Right lobe of liver (tissue), 6 donors: Measurements from ENCODE around the gene PES1. TPM values are rescaled to one million over a fixed set of nuclear protein-coding genes. Genes with fewer than 3 reads are reported as not detected.
A peak's percentile ranks its signal among the peaks of the same experiment; 100 is the strongest.
"Not testable (repeated sequence)": the region's sequence is repeated elsewhere in the genome, so short reads cannot be mapped to it uniquely, and the experiment has no call there.

Experiments
- ATAC-seq, 4 donors: fragments of 200-7000 bp; cut with Tn5 transposase; one replicate each; pipeline ENCODE4 v1.9.1; 2020; ENCODE audit warnings: mild to moderate bottlenecking in 4 of 4, moderate library complexity in 4 of 4
- DNase-seq, 3 donors: peaks; one replicate each; pipeline ENCODE4 v3.0.0-alpha.2; 2020
- H3K27ac ChIP-seq, 3 donors: fragments of 200-600 bp; one replicate each; pipeline ENCODE4 v1.8.0; 2022
- H3K27me3 ChIP-seq, 2 donors: fragments of 200-600 bp; one replicate each; pipeline ENCODE4 v1.8.0; 2022
- H3K36me3 ChIP-seq, 4 donors: fragments of 200-600 bp; sonication (generic) in 1 of 4; one replicate each; pipeline versions ENCODE4 v1.5.1 to v1.8.0; 2017 to 2022; ENCODE audit warnings: control low read depth in 1 of 4
- H3K4me1 ChIP-seq, 4 donors: fragments of 200-600 bp; sonication (generic) in 1 of 4; one replicate each; pipeline versions ENCODE4 v1.5.1 to v1.8.0; 2017 to 2022; ENCODE audit warnings: control low read depth in 1 of 4
- H3K4me3 ChIP-seq, 3 donors: fragments of 200-600 bp; one replicate each; pipeline ENCODE4 v1.8.0; 2022
- H3K9me3 ChIP-seq, 4 donors: fragments of 200-600 bp; sonication (generic) in 1 of 4; one replicate each; pipeline versions ENCODE4 v1.5.1 to v1.8.0; 2017 to 2022; ENCODE audit warnings: control low read depth in 1 of 4
- CTCF ChIP-seq, 4 donors: fragments of 200-600 bp in 3 of 4; fragments of 450-650 bp in 1 of 4; IDR thresholded peaks; one replicate each; pipeline versions ENCODE4 v1.5.1 to v1.8.0; 2016 to 2022; ENCODE audit warnings: antibody characterized with exemption in 4 of 4, mild to moderate bottlenecking in 2 of 4
- POLR2A ChIP-seq: fragments of 450-650 bp; IDR thresholded peaks from one replicate; pipeline ENCODE4 v1.6.1; 2017; ENCODE audit warnings: antibody characterized with exemption, mild to moderate bottlenecking
- WGBS: methylation state at CpG from one replicate; pipeline ENCODE4 v1.1.6; 2018; ENCODE audit warnings: low coverage, low lambda C conversion rate; ENCODE audit not compliant: insufficient coverage; ENCODE audit errors: missing lambda C conversion rate; 5-methylcytosine and 5-hydroxymethylcytosine counted together
- intact Hi-C, 2 donors: fragments of 100-400 bp; cut with DNase I; formaldehyde crosslinking; loops; one replicate each; pipeline versions ENCODE4 v1.11.2 to v1.14.1; 2022
- total RNA-seq, 6 experiments: library from RNA; depleted of rRNA in 2 of 6; stranded (reverse); fragments of >200 nt in 2 of 6; fragmentation: NEBNext Ultra II Directional in 3 of 6; extraction: Animal tissue kit (Norgen Biotek cat#: 25700) in 3 of 6; gene quantifications; one replicate each; pipeline versions ENCODE4 v1.1.0 to v1.2.4, GENCODE V29; 2016 to 2023
- donor health status: DM: no; HTN: yes; CAD: no.
- donor health status: DM: no; HTN: no; CAD: no.
- donor health status: DM: no; HTN: no; CAD: no.
- donor health status: DM: no; HTN: yes; CAD: no.
- donor health status: DM: no; HTN: yes; CAD: no.

PES1 gene
- total RNA-seq, 6 experiments from 2014 or later = 21.9 to 35.7 (median 31.4) TPM

- H3K4me3 ChIP-seq = no peak overlapping the region
- WGBS = 92% methylated on average over 4 of the region's 4 CpGs
- H3K27me3 ChIP-seq = no peaks in the 10 kb centered on the region
- no peaks in the 10 kb centered on the region for H3K9me3 ChIP-seq
- no peak overlapping the region for H3K27ac ChIP-seq
- peaks cover 0 to 6% (median 0%) of the 10 kb centered on the region in 4 donors for H3K4me1 ChIP-seq
- DNase-seq (no peak), ATAC-seq (no peak)
- intact Hi-C loops = no loop called here
- no peaks in the 10 kb centered on the region for H3K36me3 ChIP-seq
- TF ChIP-seq POLR2A (no peak), CTCF (IDR thresholded peaks at IDR 0.05) (no peak)
Measured at GRCh38 chr22:30547188-30547587, 44.5 kb downstream of the PES1 start.

GRCh38 chr22:30546616-30547015 lies 45.1 kb downstream of the PES1 start, which contains the start of gene SEC14L6:
Gene SEC14L6 (minus strand): TSS chr22:30546741. CDS start chr22:30546682, 59 bp downstream.
- Histone ChIP-seq H3K36me3 (no peaks in the 10 kb centered on the region), H3K4me3 (no peak within 1 kb of the TSS), H3K9me3 (no peaks in the 10 kb centered on the region), H3K4me1 (peaks cover 0 to 9% (median 0%) of the 10 kb centered on the region in 4 donors), H3K27me3 (no peaks in the 10 kb centered on the region), H3K27ac (no peak within 1 kb of the TSS)
- intact Hi-C loops = no loop called here
- TF ChIP-seq POLR2A (no peak), CTCF (IDR thresholded peaks at IDR 0.05) (no peak)
- ATAC-seq (no peak), DNase-seq (no peak)
- WGBS = no CpG with 5 or more reads among the region's 7 CpGs

- ATAC-seq (no peak), DNase-seq (no peak)
- no peaks in the 10 kb centered on the region for H3K36me3 ChIP-seq
- TF ChIP-seq POLR2A = no peak
- no peak for TF ChIP-seq CTCF (IDR thresholded peaks at IDR 0.05)
- H3K9me3 ChIP-seq = no peaks in the 10 kb centered on the region
- peak overlapping the region in 1 of 3 donors; percentile 51 for H3K4me3 ChIP-seq
- H3K27ac ChIP-seq = no peak overlapping the region
- intact Hi-C loops = no loop called here
- H3K27me3 ChIP-seq = no peaks in the 10 kb centered on the region
- 100% methylated on average over 2 of the region's 12 CpGs for WGBS
- peaks cover 0 to 9% (median 0%) of the 10 kb centered on the region in 4 donors for H3K4me1 ChIP-seq
Measured at GRCh38 chr22:30542811-30543188, 48.9 kb downstream of the PES1 start.

- no peak overlapping the region for H3K27ac ChIP-seq
- WGBS = 29% methylated on average over 17 of the region's 64 CpGs
- DNase-seq = no peak
Measured at GRCh38 chr22:30541961-30542810, 49.5 kb downstream of the PES1 start.

GRCh38 chr22:30541511-30541910 lies 50.2 kb downstream of the PES1 start:
- H3K9me3 ChIP-seq, H3K27ac ChIP-seq, H3K4me1 ChIP-seq, H3K27me3 ChIP-seq, H3K36me3 ChIP-seq, intact Hi-C loops, H3K4me3 ChIP-seq, ATAC-seq, DNase-seq: not testable (repeated sequence)
- 83% methylated on average over 3 of the region's 3 CpGs for WGBS

More at GRCh38 chr22:30541961-30542810, 49.5 kb downstream of the PES1 start:
- Histone ChIP-seq H3K36me3 (no peaks in the 10 kb centered on the region), H3K4me1 (peaks cover 0 to 9% (median 0%) of the 10 kb centered on the region in 4 donors), H3K27me3 (no peaks in the 10 kb centered on the region), H3K4me3 (peak overlapping the region; percentile 6 to 51 (median 23)), H3K9me3 (no peaks in the 10 kb centered on the region)
- peak; percentile 61 to 82 (median 69) for ATAC-seq
- intact Hi-C loops = no loop called here
- no peak for TF ChIP-seq POLR2A
- no peak for TF ChIP-seq CTCF (IDR thresholded peaks at IDR 0.05)
